ENCODE measurements around the gene SLMAP. TPM values are rescaled to one million over a fixed set of nuclear protein-coding genes. Genes with fewer than 3 reads are reported as not detected.

The SLMAP gene
- total RNA-seq, 1 donor from 2014 or later = 52.0 TPM

GRCh38 chr3:57942388-57942787 is 186.3 kb downstream of the SLMAP start:
- H3K4me3 Mint-ChIP-seq (ENCODE audit: unreplicated experiment) = no peak overlapping the region

GRCh38 chr3:57942872-57943283 is 186.8 kb downstream of the SLMAP start:
- no peak for DNase-seq
- H3K36me3 Mint-ChIP-seq (ENCODE audit: unreplicated experiment) = peaks cover 9% of the 10 kb centered on the region
- TF ChIP-seq, protein P1, sequence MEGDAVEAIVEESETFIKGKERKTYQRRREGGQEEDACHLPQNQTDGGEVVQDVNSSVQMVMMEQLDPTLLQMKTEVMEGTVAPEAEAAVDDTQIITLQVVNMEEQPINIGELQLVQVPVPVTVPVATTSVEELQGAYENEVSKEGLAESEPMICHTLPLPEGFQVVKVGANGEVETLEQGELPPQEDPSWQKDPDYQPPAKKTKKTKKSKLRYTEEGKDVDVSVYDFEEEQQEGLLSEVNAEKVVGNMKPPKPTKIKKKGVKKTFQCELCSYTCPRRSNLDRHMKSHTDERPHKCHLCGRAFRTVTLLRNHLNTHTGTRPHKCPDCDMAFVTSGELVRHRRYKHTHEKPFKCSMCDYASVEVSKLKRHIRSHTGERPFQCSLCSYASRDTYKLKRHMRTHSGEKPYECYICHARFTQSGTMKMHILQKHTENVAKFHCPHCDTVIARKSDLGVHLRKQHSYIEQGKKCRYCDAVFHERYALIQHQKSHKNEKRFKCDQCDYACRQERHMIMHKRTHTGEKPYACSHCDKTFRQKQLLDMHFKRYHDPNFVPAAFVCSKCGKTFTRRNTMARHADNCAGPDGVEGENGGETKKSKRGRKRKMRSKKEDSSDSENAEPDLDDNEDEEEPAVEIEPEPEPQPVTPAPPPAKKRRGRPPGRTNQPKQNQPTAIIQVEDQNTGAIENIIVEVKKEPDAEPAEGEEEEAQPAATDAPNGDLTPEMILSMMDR (IDR thresholded peaks at IDR 0.05; ENCODE audit: partially characterized antibody, unreplicated experiment) = no peak
- H3K4me1 Mint-ChIP-seq (ENCODE audit: low read depth, unreplicated experiment) = no peaks in the 10 kb centered on the region
- peaks cover 2% of the 10 kb centered on the region for H3K27me3 Mint-ChIP-seq (ENCODE audit: unreplicated experiment)
- H3K4me3 Mint-ChIP-seq (ENCODE audit: unreplicated experiment) = no peak overlapping the region
- no peak overlapping the region for H3K27ac Mint-ChIP-seq (ENCODE audit: unreplicated experiment)
- H3K9me3 Mint-ChIP-seq (ENCODE audit: unreplicated experiment) = peaks cover 2% of the 10 kb centered on the region

More at GRCh38 chr3:57942388-57942787, 186.3 kb downstream of the SLMAP start:
- DNase-seq = no peak
- Mint-ChIP-seq H3K27me3 (ENCODE audit: unreplicated experiment) (no peaks in the 10 kb centered on the region), H3K4me1 (ENCODE audit: low read depth, unreplicated experiment) (no peaks in the 10 kb centered on the region), H3K27ac (ENCODE audit: unreplicated experiment) (no peak overlapping the region), H3K9me3 (ENCODE audit: unreplicated experiment) (no peaks in the 10 kb centered on the region), H3K36me3 (ENCODE audit: unreplicated experiment) (peaks cover 5% of the 10 kb centered on the region)
- TF ChIP-seq, protein P1 (IDR thresholded peaks at IDR 0.05; ENCODE audit: partially characterized antibody, unreplicated experiment) = no peak

- Mint-ChIP-seq H3K4me1 (ENCODE audit: low read depth, unreplicated experiment) (no peaks in the 10 kb centered on the region), H3K27me3 (ENCODE audit: unreplicated experiment) (peaks cover 2% of the 10 kb centered on the region), H3K27ac (ENCODE audit: unreplicated experiment) (no peak overlapping the region), H3K4me3 (ENCODE audit: unreplicated experiment) (no peak overlapping the region), H3K9me3 (ENCODE audit: unreplicated experiment) (peaks cover 5% of the 10 kb centered on the region), H3K36me3 (ENCODE audit: unreplicated experiment) (peaks cover 9% of the 10 kb centered on the region)
- DNase-seq = no peak
- TF ChIP-seq, protein P1 (IDR thresholded peaks at IDR 0.05; ENCODE audit: partially characterized antibody, unreplicated experiment) = no peak
These were observed 187.7 kb downstream of the SLMAP start for GRCh38 chr3:57943525-57944495.

- Mint-ChIP-seq H3K4me3 (ENCODE audit: unreplicated experiment) (no peak overlapping the region), H3K27ac (ENCODE audit: unreplicated experiment) (no peak overlapping the region), H3K9me3 (ENCODE audit: unreplicated experiment) (peaks cover 6% of the 10 kb centered on the region), H3K36me3 (ENCODE audit: unreplicated experiment) (peaks cover 4% of the 10 kb centered on the region), H3K4me1 (ENCODE audit: low read depth, unreplicated experiment) (peaks cover 2% of the 10 kb centered on the region), H3K27me3 (ENCODE audit: unreplicated experiment) (peaks cover 2% of the 10 kb centered on the region)
- DNase-seq = no peak
- TF ChIP-seq, protein P1 (IDR thresholded peaks at IDR 0.05; ENCODE audit: partially characterized antibody, unreplicated experiment) = no peak
These were observed 190.9 kb downstream of the SLMAP start for GRCh38 chr3:57946970-57947381.

All from glutamatergic neuron (in vitro differentiated cells).